Activated naive CD4-positive, alpha-beta T cell treated with anti-CD3 and anti-CD28 coated beads, Interleukin-2, amount 50 U/mL, for 72 hours (primary cell): Measurements from ENCODE around the gene TSPAN17. TPM values are rescaled to one million over a fixed set of nuclear protein-coding genes. Genes with fewer than 3 reads are reported as not detected.
A peak's percentile ranks its signal among the peaks of the same experiment; 100 is the strongest.

Experiments used
- ATAC-seq, 2 donors: fragments of 150-1000 bp; cut with Tn5 transposase; 2 replicates each; pipeline ENCODE4 v1.10.0; 2021; ENCODE audit warnings: mild to moderate bottlenecking in 2 of 2, moderate library complexity in 2 of 2
- DNase-seq, 2 donors: peaks; one replicate each; pipeline ENCODE4 v3.0.0; 2021 to 2022; ENCODE audit warnings: low spot score in 2 of 2
- H3K27ac Mint-ChIP-seq, 2 donors: one replicate each; pipeline ENCODE4 v1.8.0; 2022; ENCODE audit warnings: mild to moderate bottlenecking in 2 of 2, mixed read lengths in 2 of 2
- H3K36me3 Mint-ChIP-seq, 2 donors: one replicate each; pipeline ENCODE4 v1.8.0; 2022; ENCODE audit warnings: mixed read lengths in 2 of 2
- H3K9me3 Mint-ChIP-seq, 2 donors: one replicate each; pipeline ENCODE4 v1.8.0; 2022; ENCODE audit warnings: mixed read lengths in 2 of 2
- total RNA-seq, 2 donors: library from RNA; stranded (reverse); gene quantifications; one replicate each; pipeline ENCODE4 v1.2.3, GENCODE V29; 2022

The TSPAN17 gene
- total RNA-seq, 2 donors from 2014 or later = 14.3 to 30.9 TPM

DNA sequence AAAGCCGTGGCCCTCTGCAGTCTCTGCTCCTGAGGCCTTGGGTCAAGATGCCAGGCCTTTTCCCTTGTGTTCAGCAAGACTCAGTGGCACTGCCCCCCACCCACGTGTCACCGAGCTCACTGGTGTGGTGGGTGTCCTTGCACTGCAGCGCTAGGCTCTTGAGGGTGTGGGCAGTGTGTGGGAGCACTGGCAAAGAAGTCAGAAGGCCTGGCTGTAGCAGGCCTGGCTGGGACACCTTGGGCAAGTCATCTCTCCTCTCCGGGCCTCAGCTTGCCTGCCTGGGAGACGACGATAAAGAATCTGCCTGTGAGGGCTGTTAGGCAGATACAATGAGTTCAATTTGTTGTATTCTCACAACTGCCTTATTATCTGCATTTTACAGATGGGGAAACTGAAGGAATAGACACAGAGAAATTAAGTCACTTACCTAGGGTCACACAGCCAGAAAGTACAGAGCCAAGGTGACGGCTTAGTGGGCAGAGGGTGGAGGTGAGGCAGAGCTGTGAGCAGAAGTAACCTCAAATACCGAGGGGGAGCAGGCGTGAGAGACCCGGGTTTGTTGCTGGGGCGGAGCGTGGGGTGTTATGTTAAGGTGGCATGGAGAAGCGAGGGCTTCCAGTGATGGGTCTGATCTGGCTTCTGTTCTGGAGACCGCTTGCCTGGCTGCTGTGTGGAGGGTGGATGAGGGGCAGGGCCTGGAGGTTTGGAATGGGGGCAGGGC lies 1.4 kb downstream of the TSPAN17 start:
- no peaks in the 10 kb centered on the region for H3K9me3 Mint-ChIP-seq
- peaks cover 0 to 17% of the 10 kb centered on the region in 2 donors for H3K36me3 Mint-ChIP-seq
- no peak for ATAC-seq
- no peak for DNase-seq
- peak overlapping the region; percentile 80 to 86 for H3K27ac Mint-ChIP-seq

DNA sequence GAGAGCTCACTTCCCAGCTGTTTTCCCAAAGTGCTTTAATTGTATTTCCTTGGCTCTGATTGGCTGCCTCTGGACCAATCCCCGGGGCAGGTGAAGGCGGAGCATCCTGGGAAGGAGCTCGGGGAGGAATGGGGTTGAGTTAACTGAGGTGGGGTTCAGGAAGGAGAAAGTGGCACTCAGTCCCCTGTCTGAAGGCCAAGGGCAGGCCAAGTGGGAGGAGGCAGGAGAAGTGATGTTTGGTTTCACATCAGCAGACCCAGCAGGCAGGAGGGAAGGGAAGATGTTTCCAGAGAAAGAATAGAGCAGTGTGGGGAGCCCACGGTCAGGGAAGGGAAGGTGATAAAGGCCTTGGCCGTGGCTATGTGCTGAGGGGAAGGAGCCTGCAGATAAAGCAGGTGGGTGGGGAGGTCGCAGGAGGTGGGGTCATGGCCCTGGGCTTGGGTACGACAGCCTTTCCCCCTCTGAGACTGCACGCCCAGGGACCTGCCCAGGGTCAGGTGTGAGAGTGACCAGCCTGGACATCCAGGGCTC lies 3.1 kb downstream of the TSPAN17 start:
- Mint-ChIP-seq H3K27ac (peak overlapping the region in 1 of 2 donors; percentile 40), H3K9me3 (no peaks in the 10 kb centered on the region), H3K36me3 (peaks cover 0 to 18% of the 10 kb centered on the region in 2 donors)
- ATAC-seq (no peak), DNase-seq (no peak)

DNA sequence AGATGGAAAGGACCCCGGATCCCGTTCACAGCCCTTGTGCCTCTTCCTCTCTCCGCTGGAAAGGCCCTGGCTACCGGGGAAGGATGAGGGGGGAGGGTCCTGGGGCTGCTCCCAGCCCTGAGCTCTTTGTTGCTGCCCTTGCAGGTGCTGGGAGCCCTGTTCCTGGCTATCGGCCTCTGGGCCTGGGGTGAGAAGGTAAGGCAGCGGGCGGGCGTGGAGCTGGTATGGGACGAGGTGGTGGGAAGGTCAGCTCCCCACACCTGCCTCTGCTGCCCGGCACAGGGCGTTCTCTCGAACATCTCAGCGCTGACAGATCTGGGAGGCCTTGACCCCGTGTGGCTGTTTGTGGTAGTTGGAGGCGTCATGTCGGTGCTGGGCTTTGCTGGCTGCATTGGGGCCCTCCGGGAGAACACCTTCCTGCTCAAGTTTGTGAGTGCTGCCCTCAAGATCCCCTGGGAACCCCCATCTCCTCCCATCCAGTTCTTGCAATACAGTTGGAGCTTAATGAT lies 4.2 kb downstream of the TSPAN17 start:
- no peak overlapping the region for H3K27ac Mint-ChIP-seq
- ATAC-seq (no peak), DNase-seq (no peak)
- no peaks in the 10 kb centered on the region for H3K9me3 Mint-ChIP-seq
- H3K36me3 Mint-ChIP-seq = peaks cover 0 to 18% of the 10 kb centered on the region in 2 donors

DNA sequence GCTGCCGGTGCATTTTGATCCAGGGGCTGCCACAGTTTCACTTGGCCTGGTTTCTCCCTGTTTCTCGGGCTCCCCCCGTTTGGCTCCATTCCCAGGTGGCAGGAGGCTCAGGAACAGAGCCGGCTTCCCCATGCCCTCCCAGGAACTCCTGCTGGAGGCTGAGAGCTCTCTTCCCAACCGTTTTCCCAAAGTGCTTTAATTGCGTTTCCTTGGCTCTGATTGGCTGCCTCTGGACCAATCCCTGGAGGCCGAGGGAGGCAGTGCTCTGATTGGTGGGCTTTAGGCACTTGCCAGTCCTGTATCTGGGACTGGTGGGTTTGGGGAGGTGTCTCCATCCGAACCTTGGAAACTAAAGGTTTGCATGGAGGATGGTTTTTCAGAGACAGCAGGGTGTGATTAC lies 4.9 kb downstream of the TSPAN17 start:
- Mint-ChIP-seq H3K27ac (no peak overlapping the region), H3K36me3 (peaks cover 0 to 18% of the 10 kb centered on the region in 2 donors), H3K9me3 (no peaks in the 10 kb centered on the region)
- ATAC-seq (no peak), DNase-seq (no peak)

DNA sequence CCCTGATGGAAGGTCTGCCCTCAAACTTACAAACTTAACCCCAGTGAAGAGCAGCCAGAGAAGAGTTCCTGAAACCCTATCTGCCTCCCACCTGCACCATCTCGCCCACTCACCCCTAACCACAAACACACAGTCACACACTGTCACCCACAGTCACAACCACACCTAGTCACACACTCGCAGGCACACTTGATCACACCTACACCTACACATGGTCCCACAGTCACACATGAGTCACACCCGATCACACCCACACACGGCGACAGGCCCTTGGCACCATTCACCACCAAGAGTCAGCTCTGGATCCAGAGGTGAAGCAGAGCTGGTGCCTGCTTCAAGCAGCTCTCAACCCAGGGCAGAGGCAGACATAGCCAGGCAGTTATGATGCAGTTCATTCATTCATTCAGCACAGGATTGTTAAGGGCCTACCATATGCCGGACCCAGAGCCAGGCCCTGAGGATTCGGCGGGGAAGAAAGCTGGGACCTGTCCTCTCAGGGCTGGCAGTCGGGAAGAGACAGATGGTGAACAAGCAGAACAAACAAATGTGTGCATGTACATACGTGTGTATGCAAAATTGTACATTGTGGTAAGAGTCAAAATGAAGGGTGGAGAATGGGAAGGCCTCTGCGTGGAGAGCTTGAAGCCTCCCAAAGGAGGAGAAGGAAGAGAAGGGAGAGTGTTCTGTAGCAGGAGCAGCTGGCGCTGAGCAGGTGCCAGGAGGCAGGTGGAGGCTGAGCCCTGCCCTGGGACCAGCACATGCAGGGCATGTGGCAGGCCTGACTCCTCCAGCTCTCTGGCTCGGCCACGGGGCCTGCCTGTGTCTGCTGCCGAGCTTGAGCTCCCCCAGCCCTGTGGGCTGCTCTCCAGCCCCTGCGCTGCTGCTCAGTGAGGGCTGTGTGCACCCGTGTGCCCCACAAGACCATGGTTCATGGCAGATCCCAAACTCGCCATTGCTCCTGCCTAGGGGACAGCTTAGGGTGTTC lies 6.4 kb downstream of the TSPAN17 start:
- H3K36me3 Mint-ChIP-seq = peaks cover 0 to 18% of the 10 kb centered on the region in 2 donors
- DNase-seq (peak; percentile 61 to 75), ATAC-seq (peak; percentile 81 to 84)
- H3K9me3 Mint-ChIP-seq = no peaks in the 10 kb centered on the region
- H3K27ac Mint-ChIP-seq = peak overlapping the region; percentile 1 to 15

DNA sequence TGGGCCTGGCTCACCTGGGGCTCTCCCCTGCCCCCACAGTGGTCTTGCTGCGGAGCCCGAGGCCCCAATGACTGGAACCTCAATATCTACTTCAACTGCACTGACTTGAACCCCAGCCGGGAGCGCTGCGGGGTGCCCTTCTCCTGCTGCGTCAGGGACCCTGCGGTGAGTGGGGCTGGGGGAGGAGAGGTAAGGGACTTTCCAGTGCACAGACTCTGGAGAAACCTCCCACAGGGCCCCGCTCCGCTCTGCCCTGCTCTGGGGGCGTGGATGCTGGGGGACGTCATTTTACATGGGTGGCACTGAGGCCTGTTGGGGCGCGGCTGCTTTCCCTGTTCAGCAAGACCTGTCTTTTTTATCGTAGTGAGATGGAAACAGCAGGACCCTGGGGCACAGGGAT lies 7.6 kb downstream of the TSPAN17 start:
- ATAC-seq (no peak), DNase-seq (no peak)
- peaks cover 0 to 18% of the 10 kb centered on the region in 2 donors for H3K36me3 Mint-ChIP-seq
- no peak overlapping the region for H3K27ac Mint-ChIP-seq
- H3K9me3 Mint-ChIP-seq = no peaks in the 10 kb centered on the region

DNA sequence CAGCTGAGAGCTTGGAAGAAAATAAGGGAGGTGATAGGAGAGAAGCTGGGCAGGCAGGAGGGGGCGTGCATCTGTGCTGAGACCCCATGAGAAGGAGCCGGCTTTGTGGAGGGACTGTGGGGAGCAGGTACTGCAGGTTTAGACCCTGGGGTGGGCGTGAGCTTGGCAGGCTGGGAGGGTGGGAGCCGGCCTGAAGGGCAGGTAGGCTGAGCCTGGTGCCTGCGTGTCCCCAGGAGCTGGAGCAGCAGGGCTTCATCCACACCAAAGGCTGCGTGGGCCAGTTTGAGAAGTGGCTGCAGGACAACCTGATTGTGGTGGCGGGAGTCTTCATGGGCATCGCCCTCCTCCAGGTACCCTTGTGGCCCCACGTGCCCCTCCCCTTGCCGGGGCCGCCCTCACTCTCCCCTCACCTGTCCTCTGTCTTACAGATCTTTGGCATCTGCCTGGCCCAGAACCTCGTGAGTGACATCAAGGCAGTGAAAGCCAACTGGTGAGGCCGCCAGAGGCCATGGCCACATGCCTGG lies 9.2 kb downstream of the TSPAN17 start:
- DNase-seq = no peak
- Mint-ChIP-seq H3K36me3 (peaks cover 0 to 18% of the 10 kb centered on the region in 2 donors), H3K27ac (no peak overlapping the region), H3K9me3 (no peaks in the 10 kb centered on the region)
- no peak for ATAC-seq

DNA sequence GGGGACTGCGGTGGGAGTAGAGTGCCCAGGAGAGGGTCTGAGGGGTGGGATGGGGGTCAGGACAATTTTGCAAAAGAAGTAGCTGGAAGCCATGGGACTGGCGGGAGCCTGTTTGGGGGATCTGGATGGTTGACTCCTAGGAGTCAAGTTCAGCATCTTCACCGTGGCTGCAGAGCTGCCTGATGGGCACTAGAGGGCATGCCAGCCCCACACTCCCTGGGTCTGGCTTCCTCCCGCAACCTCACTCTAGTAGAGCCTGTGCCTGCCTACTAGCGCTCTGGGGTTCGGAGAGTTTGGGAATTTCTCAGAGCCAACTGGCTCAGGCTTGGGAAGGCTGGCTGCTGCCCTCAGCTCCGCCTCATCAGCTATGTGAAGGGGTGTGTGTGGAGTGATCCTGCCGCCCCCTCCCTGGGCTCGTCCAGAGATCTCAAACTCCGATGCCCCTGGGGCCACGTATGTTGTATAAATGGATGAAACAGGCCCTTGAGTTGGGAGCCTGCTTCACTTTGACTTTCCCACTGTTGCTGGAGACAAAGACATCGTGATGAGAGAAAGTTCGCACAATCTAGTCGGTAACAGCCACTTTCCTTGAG lies 10.8 kb downstream of the TSPAN17 start:
- peak in 1 of 2 donors; percentile 72 for DNase-seq
- ATAC-seq = peak; percentile 58 to 62
- H3K27ac Mint-ChIP-seq = no peak overlapping the region
- no peaks in the 10 kb centered on the region for H3K9me3 Mint-ChIP-seq
- peaks cover 0 to 7% of the 10 kb centered on the region in 2 donors for H3K36me3 Mint-ChIP-seq

DNA sequence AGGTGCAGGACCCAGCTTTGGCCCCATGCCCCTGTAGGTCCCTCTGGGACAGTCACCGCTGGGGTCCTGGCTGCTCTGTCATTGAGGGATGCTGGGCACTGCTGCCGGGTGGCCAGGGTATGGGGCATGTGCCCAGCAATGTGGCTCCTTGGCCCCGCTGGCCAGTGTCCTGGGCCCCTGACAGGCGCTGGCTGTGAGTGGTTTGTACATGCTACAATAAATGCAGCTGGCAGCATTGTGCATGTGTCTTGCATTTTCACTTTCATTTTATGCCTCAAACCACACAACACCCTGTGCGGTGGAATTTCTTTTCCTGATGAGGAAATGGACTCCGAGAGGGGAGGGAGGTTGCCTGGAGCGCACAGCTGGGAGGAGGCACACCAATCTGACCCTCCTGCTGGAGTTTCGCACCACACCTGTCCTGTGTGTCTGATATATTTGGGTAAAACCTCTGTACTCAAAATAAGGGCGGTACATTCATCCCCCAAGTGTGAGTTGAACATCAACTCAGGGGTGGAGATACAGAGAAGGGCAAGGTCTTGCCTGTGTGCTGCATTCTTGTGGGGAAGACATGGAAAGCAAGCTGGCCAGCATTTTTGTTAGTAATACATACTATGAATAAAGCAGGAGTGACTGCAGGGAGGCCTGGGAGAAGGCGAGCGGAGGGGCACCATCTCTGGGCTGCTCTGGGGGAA lies 11.7 kb downstream of the TSPAN17 start:
- Mint-ChIP-seq H3K36me3 (no peaks in the 10 kb centered on the region), H3K27ac (peak overlapping the region in 1 of 2 donors; percentile 47), H3K9me3 (no peaks in the 10 kb centered on the region)
- ATAC-seq (peak in 1 of 2 donors; percentile 28), DNase-seq (no peak)

DNA sequence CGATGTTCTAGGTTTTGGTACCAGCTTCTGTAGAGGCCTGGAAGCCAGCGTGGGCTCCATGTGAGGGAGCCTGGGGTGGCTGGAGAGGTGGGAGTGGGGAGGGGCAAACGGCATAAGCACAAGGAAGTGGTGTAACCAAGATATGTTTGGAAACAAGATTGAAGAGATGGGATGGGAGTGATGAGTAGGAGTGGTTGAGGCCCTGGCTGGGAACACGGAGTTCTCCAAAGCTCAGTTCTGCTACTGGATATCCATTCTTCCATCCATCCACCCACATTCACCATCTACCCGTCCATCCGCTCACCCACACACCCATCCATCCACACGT lies 12.2 kb downstream of the TSPAN17 start:
- Mint-ChIP-seq H3K9me3 (no peaks in the 10 kb centered on the region), H3K27ac (no peak overlapping the region), H3K36me3 (no peaks in the 10 kb centered on the region)
- DNase-seq (no peak), ATAC-seq (no peak)

DNA sequence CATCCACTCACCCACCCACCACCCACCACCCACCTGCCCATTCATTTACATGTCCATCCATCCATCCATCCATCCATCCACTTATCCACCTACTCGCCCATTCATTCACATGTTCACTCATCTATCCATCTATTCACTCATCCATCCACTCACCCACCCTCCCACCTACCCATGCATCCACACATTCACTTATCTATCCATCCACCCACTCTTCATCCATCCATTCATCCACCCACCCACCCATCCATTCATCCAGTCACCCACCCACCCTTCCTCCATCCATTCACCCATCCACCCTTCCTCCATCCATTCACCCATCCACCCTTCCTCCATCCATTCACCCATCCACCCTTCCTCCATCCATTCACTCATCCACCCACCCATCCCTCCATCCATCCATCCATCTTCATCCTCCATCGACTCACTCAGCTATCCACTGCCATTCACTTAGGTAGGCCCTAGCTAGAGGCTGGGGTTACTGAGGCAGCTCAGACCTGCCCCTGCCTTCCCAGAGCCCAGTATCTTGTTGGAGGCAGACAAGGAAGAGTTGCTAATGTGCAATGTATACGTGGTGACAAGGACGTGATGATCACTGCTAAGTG lies 12.7 kb downstream of the TSPAN17 start:
- ATAC-seq = no peak
- Mint-ChIP-seq H3K27ac (no peak overlapping the region), H3K9me3 (no peaks in the 10 kb centered on the region), H3K36me3 (no peaks in the 10 kb centered on the region)
- no peak for DNase-seq

DNA sequence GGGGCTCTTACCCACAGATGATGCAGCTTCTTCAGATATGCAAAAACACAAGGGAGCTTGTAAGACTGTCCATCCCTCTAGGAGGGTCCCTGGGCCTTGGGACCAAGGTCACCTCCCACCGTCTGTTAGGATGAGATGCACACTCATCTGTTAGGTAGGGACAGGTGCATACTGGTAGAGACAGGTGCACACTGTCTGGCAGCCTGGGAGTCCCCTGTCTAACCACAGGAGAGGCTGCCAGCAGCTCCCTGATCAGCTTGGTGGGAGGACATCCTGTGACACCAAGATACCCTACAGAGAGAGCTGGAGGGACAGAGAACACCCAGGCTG lies 13.2 kb downstream of the TSPAN17 start:
- Mint-ChIP-seq H3K9me3 (no peaks in the 10 kb centered on the region), H3K36me3 (no peaks in the 10 kb centered on the region), H3K27ac (no peak overlapping the region)
- DNase-seq = no peak
- peak; percentile 26 to 49 for ATAC-seq

DNA sequence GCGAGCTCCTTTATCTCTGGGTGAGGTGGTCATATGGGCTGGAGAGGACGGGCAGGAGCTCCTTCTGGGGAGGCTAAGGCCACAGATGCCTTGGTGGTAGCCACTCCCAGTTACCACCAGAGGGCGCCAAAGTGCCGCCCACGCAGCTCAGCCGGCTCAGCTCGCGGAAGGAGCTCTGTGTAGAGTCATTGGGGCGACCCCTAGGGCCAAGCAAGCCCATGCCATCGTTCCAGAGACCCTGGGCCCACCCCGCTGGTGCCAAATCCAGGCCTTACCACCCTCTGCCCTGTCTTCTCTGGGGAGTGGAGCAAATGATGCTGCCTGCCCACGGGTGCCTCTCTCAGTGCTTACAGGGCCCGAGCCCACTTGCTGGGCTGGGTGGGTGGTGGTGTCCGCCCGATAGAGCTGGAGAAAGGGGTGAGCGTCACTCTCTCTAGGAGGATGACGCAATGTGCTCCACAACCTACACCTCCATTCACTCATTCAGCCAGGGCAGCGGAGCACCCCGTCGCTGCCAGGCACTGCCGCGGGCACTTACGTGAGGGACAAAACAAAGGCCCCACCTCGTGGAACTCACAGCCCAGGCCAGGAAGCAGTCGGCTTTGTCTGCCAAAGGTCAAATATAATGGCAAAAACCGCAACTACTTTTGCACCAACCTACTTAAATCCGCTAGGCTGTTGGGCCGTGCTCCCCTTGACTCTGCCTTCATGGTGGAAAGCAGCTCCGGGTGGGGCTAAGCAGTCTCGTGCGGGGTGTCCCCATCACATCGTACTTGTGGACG lies 13.8 kb downstream of the TSPAN17 start:
- DNase-seq (peak; percentile 81 to 84), ATAC-seq (peak; percentile 82 to 84)
- Mint-ChIP-seq H3K36me3 (no peaks in the 10 kb centered on the region), H3K27ac (no peak overlapping the region), H3K9me3 (no peaks in the 10 kb centered on the region)

DNA sequence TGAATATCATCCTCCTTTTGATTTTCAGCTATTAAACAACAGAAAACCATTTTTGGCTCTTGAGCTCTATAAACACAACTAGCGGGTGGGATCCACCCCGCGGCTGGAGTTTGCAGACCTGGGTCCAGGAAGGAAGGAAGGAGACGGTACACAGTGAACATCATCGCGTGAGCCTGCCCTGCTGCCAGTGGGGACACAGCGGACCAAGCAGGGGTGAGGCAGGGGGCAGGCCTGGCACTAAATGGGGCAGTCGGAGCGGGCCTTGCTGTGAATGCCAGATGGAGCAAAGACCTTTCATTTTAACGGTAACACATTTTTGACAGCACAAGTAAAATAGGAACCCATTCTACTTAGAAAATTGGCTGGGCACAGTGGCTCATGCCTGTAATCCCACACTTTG lies 14.4 kb downstream of the TSPAN17 start:
- no peak for DNase-seq
- Mint-ChIP-seq H3K36me3 (no peaks in the 10 kb centered on the region), H3K9me3 (no peaks in the 10 kb centered on the region), H3K27ac (no peak overlapping the region)
- ATAC-seq = no peak
